A549 (cell line): Measurements from ENCODE around the gene L3MBTL2. TPM values are rescaled to one million over a fixed set of nuclear protein-coding genes. Genes with fewer than 3 reads are reported as not detected.

Experiments used
- ATAC-seq, 2 experiments: fragments of 200-7000 bp in 1 of 2; fragments of >200 bp in 1 of 2; cut with Nextera tagmentation in 1 of 2; cut with Tn5 transposase in 1 of 2; 3 replicates each; pipeline versions ENCODE4 v1.8.0 to v1.9.1; 2018 to 2020; ENCODE audit warnings: mild to moderate bottlenecking in 1 of 2, moderate library complexity in 1 of 2
- CTCF ChIA-PET: fragments of 300-600 bp; sonication (Branson Sonifier 250); formaldehyde crosslinking; extraction: SDS; loops from one replicate; lab custom pipeline; 2021; ENCODE audit warnings: antibody characterized with exemption, inconsistent platforms; lab: Yijun Ruan, JAX
- POLR2A ChIA-PET: fragments of 350-600 bp; formaldehyde crosslinking; extraction: SDS; loops from one replicate; lab custom pipeline; 2021; ENCODE audit warnings: antibody characterized with exemption, inconsistent platforms; lab: Yijun Ruan, JAX
- DNase-seq, 2 experiments: peaks; one replicate each; pipeline versions ENCODE4 v3.0.0 to v3.0.0-alpha.2; 2011 to 2016; ENCODE audit warnings: low read depth in 1 of 2, low spot score in 1 of 2
- FAIRE-seq: peaks from 2 replicates; lab custom pipeline; 2011; peaks lifted over from hg19 to GRCh38; lab: Jason Lieb, UNC
- H3K27ac ChIP-seq, 2 experiments: fragments of >200 bp; sonication (Bioruptor Twin); formaldehyde crosslinking; 3 replicates each; pipeline ENCODE4 v1.5.1; 2016 to 2017
- H3K4me1 ChIP-seq: fragments of >200 bp; sonication (Bioruptor Twin); formaldehyde crosslinking; 3 replicates; pipeline ENCODE4 v1.6.1; 2016
- H3K4me2 ChIP-seq: fragments of >200 bp; sonication (Bioruptor Twin); formaldehyde crosslinking; 3 replicates; pipeline ENCODE4 v1.6.1; 2016
- H3K4me3 ChIP-seq: fragments of >200 bp; sonication (Bioruptor Twin); formaldehyde crosslinking; 3 replicates; pipeline ENCODE4 v1.5.1; 2016
- H3K9me3 ChIP-seq: fragments of >200 bp; sonication (Bioruptor Twin); formaldehyde crosslinking; 3 replicates; pipeline ENCODE4 v1.6.1; 2016
- HDAC2 ChIP-seq: fragments of 200-600 bp; sonication (generic); IDR thresholded peaks from 2 replicates; pipeline ENCODE4 v1.6.1; 2016
- SMC3 ChIP-seq: fragments of >200 bp; sonication (Bioruptor Twin); formaldehyde crosslinking; IDR thresholded peaks from 3 replicates; pipeline ENCODE4 v1.6.1; 2018; ENCODE audit warnings: inconsistent platforms
- ZSCAN20 ChIP-seq: fragments of 250-450 bp; sonication (Bioruptor Pico); IDR thresholded peaks from 2 replicates; pipeline ENCODE4 v1.8.0; 2022; ENCODE audit warnings: mild to moderate bottlenecking, moderate library complexity
- WGBS: methylation state at CpG from one replicate; pipeline ENCODE4 v1.1.6; 2017; ENCODE audit errors: missing lambda C conversion rate; 5-methylcytosine and 5-hydroxymethylcytosine counted together
- polyA plus RNA-seq, 4 experiments: library from polyadenylated mRNA; depleted of rRNA in 3 of 4; stranded (reverse); fragments of >200 nt; fragmentation: RNase III in 1 of 4; extraction: RNeasy Plus Mini Kit Qiagen cat#74134 plus additional on column Dnase treatment in 1 of 4; gene quantifications; 2 replicates in 3 of 4; 3 replicates in 1 of 4; pipeline ENCODE4 v1.2.3, GENCODE V29; 2011 to 2017
- small RNA-seq, 6 experiments: library from RNA; depleted of rRNA; stranded (forward); fragments of <200 nt; gene quantifications; one replicate each; pipeline ENCODE3, GENCODE V24; 2012
- TF ChIP-seq, protein P1 (sequence below): fragments of 250-450 bp; sonication (Bioruptor Pico); IDR thresholded peaks from 2 replicates; pipeline ENCODE4 v1.5.0; 2021; ENCODE audit warnings: mild to moderate bottlenecking, moderate library complexity, borderline replicate concordance

Gene L3MBTL2
- polyA plus RNA-seq, 2 of the 4 experiments (the other 2 are of a cell fraction): 14.5 to 17.0 TPM

DNA sequence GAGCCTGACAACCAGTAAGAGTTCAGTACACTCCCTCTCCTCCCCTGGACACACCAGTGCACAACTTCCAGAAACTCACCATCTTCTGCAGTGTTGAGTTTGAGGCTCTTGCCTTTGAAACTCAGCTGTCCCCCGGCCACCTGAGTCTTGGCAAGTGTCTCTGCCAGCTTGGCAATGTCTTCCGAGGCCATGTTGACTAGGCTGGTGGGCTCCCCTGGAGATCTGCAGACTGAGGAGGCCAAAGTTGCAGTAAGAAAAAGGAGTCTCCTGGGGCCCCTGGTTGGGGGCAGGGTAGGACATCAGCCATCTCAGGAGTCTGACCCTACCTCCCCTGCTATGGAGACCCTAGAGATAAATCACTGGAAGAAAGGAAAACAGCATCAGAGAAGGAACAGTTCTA lies 75.7 kb downstream of the L3MBTL2 start:
- H3K4me3 ChIP-seq: no peak overlapping the region
- no peak overlapping the region for H3K27ac ChIP-seq
- H3K4me2 ChIP-seq: no peak overlapping the region
- ATAC-seq: no peak
- no peak for TF ChIP-seq ZSCAN20 (CRISPR knock-in tag)
- TF ChIP-seq, protein P1, sequence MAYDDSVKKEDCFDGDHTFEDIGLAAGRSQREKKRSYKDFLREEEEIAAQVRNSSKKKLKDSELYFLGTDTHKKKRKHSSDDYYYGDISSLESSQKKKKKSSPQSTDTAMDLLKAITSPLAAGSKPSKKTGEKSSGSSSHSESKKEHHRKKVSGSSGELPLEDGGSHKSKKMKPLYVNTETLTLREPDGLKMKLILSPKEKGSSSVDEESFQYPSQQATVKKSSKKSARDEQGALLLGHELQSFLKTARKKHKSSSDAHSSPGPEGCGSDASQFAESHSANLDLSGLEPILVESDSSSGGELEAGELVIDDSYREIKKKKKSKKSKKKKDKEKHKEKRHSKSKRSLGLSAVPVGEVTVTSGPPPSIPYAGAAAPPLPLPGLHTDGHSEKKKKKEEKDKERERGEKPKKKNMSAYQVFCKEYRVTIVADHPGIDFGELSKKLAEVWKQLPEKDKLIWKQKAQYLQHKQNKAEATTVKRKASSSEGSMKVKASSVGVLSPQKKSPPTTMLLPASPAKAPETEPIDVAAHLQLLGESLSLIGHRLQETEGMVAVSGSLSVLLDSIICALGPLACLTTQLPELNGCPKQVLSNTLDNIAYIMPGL (CRISPR knock-in tag): no peak
- TF ChIP-seq SMC3: no peak
- TF ChIP-seq HDAC2: no peak
- ChIA-PET CTCF (interaction anchor here (1.5 kb wide), 1 partner anchor 25 kb away, joined by 4 read pairs; no protein-coding TSS in a partner anchor), POLR2A (no interaction called here)
- H3K9me3 ChIP-seq: no peaks in the 10 kb centered on the region
- no peak for DNase-seq
- WGBS: no CpG with 5 or more reads among the region's 2 CpGs
- no peak for FAIRE-seq
- peaks cover 12% of the 10 kb centered on the region for H3K4me1 ChIP-seq

Small RNAs within 50 kb of the gene (small RNA-seq; reads per million reads assigned to genes)
- gene MIR6889 (0 reads per million in 6 experiments), gene RNU6-375P (0 reads per million in 6 experiments)

Other genes starting within 250 kb of the L3MBTL2 start
- gene EP300, start 112.7 kb upstream of the L3MBTL2 start, polyA plus RNA-seq (2011; rRNA removed): 18.2 and 45.4 TPM in 2 replicates
- 15.5 to 19.5 TPM (median 16.6 TPM) in 3 replicates for gene EP300, start 112.7 kb upstream of the L3MBTL2 start, polyA plus RNA-seq (2017; fragmentation: RNase III; extraction: RNeasy Plus Mini Kit Qiagen cat#74134 plus additional on column Dnase treatment)
- gene CHADL, start 35.6 kb downstream of the L3MBTL2 start, polyA plus RNA-seq (2011; rRNA removed): not detected in 2 replicates
- gene CHADL, start 35.6 kb downstream of the L3MBTL2 start, polyA plus RNA-seq (2017; fragmentation: RNase III; extraction: RNeasy Plus Mini Kit Qiagen cat#74134 plus additional on column Dnase treatment): not detected in 3 replicates
- gene RANGAP1, start 80.9 kb downstream of the L3MBTL2 start, polyA plus RNA-seq (2011; rRNA removed): 43.0 and 44.9 TPM in 2 replicates
- 66.5 to 81.3 TPM (median 75.1 TPM) in 3 replicates for gene RANGAP1, start 80.9 kb downstream of the L3MBTL2 start, polyA plus RNA-seq (2017; fragmentation: RNase III; extraction: RNeasy Plus Mini Kit Qiagen cat#74134 plus additional on column Dnase treatment)
- 12.4 and 13.5 TPM in 2 replicates for gene ZC3H7B, start 96.2 kb downstream of the L3MBTL2 start, polyA plus RNA-seq (2011; rRNA removed)
- gene ZC3H7B, start 96.2 kb downstream of the L3MBTL2 start, polyA plus RNA-seq (2017; fragmentation: RNase III; extraction: RNeasy Plus Mini Kit Qiagen cat#74134 plus additional on column Dnase treatment): 22.8 to 23.5 TPM (median 23.5 TPM) in 3 replicates
- gene TEF, start 176.6 kb downstream of the L3MBTL2 start, polyA plus RNA-seq (2011; rRNA removed): 2.8 and 4.3 TPM in 2 replicates
- gene TEF, start 176.6 kb downstream of the L3MBTL2 start, polyA plus RNA-seq (2017; fragmentation: RNase III; extraction: RNeasy Plus Mini Kit Qiagen cat#74134 plus additional on column Dnase treatment): 1.1 to 1.7 TPM (median 1.4 TPM) in 3 replicates
- gene TOB2, start 241.5 kb downstream of the L3MBTL2 start, polyA plus RNA-seq (2011; rRNA removed): 11.4 and 11.7 TPM in 2 replicates
- 13.6 to 14.7 TPM (median 14.4 TPM) in 3 replicates for gene TOB2, start 241.5 kb downstream of the L3MBTL2 start, polyA plus RNA-seq (2017; fragmentation: RNase III; extraction: RNeasy Plus Mini Kit Qiagen cat#74134 plus additional on column Dnase treatment)